K562 (cell line): ENCODE data around the gene C1orf74. TPM values are rescaled to one million over a fixed set of nuclear protein-coding genes. Genes with fewer than 3 reads are reported as not detected.

Source experiments
- DIDO1 ChIP-seq: fragments of 450-650 bp; IDR thresholded peaks from 2 replicates; pipeline ENCODE4 v1.6.1; 2016; ENCODE audit warnings: low read depth, missing biosample characterization, missing genetic modification characterization
- DMBX1 ChIP-seq: fragments of 250-450 bp; sonication (Bioruptor Pico); IDR thresholded peaks from 2 replicates; pipeline ENCODE4 v1.8.0; 2022; ENCODE audit warnings: inconsistent platforms, mild to moderate bottlenecking, moderate library complexity, borderline replicate concordance
- ETV6 ChIP-seq, 3 experiments: fragments of 150-350 bp in 1 of 3; sonication (generic) in 1 of 3; formaldehyde crosslinking in 1 of 3; IDR thresholded peaks; 2 replicates each; pipeline versions ENCODE4 v1.6.1 to v1.8.0; 2014 to 2022; ENCODE audit warnings: borderline replicate concordance in 2 of 3, low read depth in 2 of 3, antibody characterized with exemption in 1 of 3, low read length in 1 of 3, mild to moderate bottlenecking in 1 of 3, missing genetic modification reagents in 1 of 3
- HDAC6 ChIP-seq: IDR thresholded peaks from 2 replicates; pipeline ENCODE4 v1.6.1; 2012; ENCODE audit warnings: low read depth, mild to moderate bottlenecking, control low read depth, inconsistent platforms, low read length, moderate library complexity
- ILK ChIP-seq: fragments of 450-650 bp; IDR thresholded peaks from 2 replicates; pipeline ENCODE4 v1.6.1; 2016; ENCODE audit warnings: missing genetic modification characterization, low read depth, mild to moderate bottlenecking, missing compliant biosample characterization, moderate library complexity, borderline replicate concordance
- MEIS2 ChIP-seq: fragments of 450-650 bp; IDR thresholded peaks from 2 replicates; pipeline ENCODE4 v1.6.1; 2014; ENCODE audit warnings: mild to moderate bottlenecking; ENCODE audit not compliant: partially characterized antibody
- RB1 ChIP-seq: fragments of 450-650 bp; IDR thresholded peaks from 2 replicates; pipeline ENCODE4 v1.6.1; 2017; ENCODE audit warnings: low read depth, mild to moderate bottlenecking
- RBBP5 ChIP-seq: fragments of 200-600 bp; sonication (generic); IDR thresholded peaks from 2 replicates; pipeline ENCODE4 v1.6.1; 2012; ENCODE audit warnings: borderline replicate concordance, mild to moderate bottlenecking, low read length, control low read depth, inconsistent platforms; ENCODE audit not compliant: insufficient read depth, poor library complexity, severe bottlenecking
- RBM34 ChIP-seq: fragments of 200-400 bp; formaldehyde crosslinking; IDR thresholded peaks from 2 replicates; pipeline ENCODE4 v1.6.1; 2018; ENCODE audit warnings: low read length, borderline replicate concordance; ENCODE audit not compliant: insufficient read depth
- ZNF184 ChIP-seq: sonication (generic); formaldehyde crosslinking; IDR thresholded peaks from 2 replicates; pipeline ENCODE4 v1.5.0; 2020; ENCODE audit warnings: missing genetic modification reagents
- polyA plus RNA-seq, 8 experiments: library from polyadenylated mRNA; depleted of rRNA in 4 of 8; stranded (reverse) in 5 of 8; unstranded in 3 of 8; fragments of >200 nt; fragmentation: Nextera tagmentation in 2 of 8; fragmentation: Illumina TruSeq in 1 of 8; extraction: Ambion mirVana in 2 of 8; extraction: Trizol in 1 of 8; gene quantifications; 2 replicates each; pipeline versions ENCODE4 v1.2.1 to v1.2.3, GENCODE V29; 2011 to 2014; ENCODE audit warnings: inconsistent platforms in 1 of 8, missing spikeins in 1 of 8
- total RNA-seq, 7 experiments: library from RNA; depleted of rRNA in 6 of 7; stranded (reverse); fragments of >200 nt in 6 of 7; fragmentation: Illumina TruSeq in 2 of 7; extraction: Trizol in 2 of 7; gene quantifications; 2 replicates each; pipeline versions ENCODE4 v1.2.1 to v1.2.3, GENCODE V29; 2011 to 2021; ENCODE audit warnings: low replicate concordance in 1 of 7
- TF ChIP-seq, protein P1 (sequence below): sonication (generic); formaldehyde crosslinking; IDR thresholded peaks from 2 replicates; pipeline ENCODE4 v1.8.0; 2022; ENCODE audit warnings: mild to moderate bottlenecking, missing genetic modification reagents
- TF ChIP-seq, protein P2 (sequence below): sonication (generic); formaldehyde crosslinking; IDR thresholded peaks from 2 replicates; pipeline ENCODE4 v1.8.1; 2023; ENCODE audit warnings: missing genetic modification reagents, mild to moderate bottlenecking, borderline replicate concordance
- TF ChIP-seq, protein P3 (sequence below): fragments of 250-450 bp; sonication (Bioruptor Pico); IDR thresholded peaks from 2 replicates; pipeline ENCODE4 v1.5.0; 2021
- TF ChIP-seq, protein P4 (sequence below): sonication (generic); formaldehyde crosslinking; IDR thresholded peaks from 2 replicates; pipeline ENCODE4 v1.8.1; 2023; ENCODE audit warnings: mild to moderate bottlenecking, missing genetic modification reagents

The C1orf74 gene
- total and polyA plus RNA-seq, 9 of the 15 experiments (the other 6 are each of a cell fraction or from before 2014, with no cell fraction given) = 4.0 to 7.6 (median 5.7) TPM

DNA sequence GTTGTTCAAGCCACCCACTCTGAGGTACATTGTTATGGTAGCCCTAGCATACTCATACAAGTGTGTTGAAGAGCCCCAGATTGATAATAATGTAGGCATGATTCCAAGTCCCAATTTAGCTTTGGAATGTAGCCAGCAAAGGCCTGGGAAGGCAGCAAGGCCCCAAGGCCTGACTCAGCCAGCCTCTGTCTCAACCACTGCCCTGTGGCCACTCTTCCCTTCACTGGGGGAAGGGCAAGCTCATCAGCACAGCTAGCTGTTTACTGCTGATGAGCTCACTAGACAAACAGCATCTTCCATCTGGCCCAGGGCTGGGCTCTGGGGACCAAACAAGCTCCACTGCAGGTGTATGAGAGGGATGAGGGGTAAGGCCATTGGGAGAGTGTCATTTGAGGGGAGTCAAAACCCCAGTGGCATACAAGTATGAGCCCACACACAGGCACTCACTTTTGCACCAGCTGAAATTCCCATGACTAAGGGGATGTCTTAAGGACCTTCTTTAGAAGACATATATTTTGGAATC lies 23.8 kb upstream of the C1orf74 start (continued):
- no peak for TF ChIP-seq RBM34
- TF ChIP-seq, protein P1, sequence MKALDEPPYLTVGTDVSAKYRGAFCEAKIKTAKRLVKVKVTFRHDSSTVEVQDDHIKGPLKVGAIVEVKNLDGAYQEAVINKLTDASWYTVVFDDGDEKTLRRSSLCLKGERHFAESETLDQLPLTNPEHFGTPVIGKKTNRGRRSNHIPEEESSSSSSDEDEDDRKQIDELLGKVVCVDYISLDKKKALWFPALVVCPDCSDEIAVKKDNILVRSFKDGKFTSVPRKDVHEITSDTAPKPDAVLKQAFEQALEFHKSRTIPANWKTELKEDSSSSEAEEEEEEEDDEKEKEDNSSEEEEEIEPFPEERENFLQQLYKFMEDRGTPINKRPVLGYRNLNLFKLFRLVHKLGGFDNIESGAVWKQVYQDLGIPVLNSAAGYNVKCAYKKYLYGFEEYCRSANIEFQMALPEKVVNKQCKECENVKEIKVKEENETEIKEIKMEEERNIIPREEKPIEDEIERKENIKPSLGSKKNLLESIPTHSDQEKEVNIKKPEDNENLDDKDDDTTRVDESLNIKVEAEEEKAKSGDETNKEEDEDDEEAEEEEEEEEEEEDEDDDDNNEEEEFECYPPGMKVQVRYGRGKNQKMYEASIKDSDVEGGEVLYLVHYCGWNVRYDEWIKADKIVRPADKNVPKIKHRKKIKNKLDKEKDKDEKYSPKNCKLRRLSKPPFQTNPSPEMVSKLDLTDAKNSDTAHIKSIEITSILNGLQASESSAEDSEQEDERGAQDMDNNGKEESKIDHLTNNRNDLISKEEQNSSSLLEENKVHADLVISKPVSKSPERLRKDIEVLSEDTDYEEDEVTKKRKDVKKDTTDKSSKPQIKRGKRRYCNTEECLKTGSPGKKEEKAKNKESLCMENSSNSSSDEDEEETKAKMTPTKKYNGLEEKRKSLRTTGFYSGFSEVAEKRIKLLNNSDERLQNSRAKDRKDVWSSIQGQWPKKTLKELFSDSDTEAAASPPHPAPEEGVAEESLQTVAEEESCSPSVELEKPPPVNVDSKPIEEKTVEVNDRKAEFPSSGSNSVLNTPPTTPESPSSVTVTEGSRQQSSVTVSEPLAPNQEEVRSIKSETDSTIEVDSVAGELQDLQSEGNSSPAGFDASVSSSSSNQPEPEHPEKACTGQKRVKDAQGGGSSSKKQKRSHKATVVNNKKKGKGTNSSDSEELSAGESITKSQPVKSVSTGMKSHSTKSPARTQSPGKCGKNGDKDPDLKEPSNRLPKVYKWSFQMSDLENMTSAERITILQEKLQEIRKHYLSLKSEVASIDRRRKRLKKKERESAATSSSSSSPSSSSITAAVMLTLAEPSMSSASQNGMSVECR (CRISPR knock-in tag) = no peak
- TF ChIP-seq RBBP5 = no peak
- TF ChIP-seq DMBX1 (CRISPR knock-in tag) = 0 out of 2 replicates have a peak, but pooled peaks have one; percentile 48
- TF ChIP-seq, protein P2, sequence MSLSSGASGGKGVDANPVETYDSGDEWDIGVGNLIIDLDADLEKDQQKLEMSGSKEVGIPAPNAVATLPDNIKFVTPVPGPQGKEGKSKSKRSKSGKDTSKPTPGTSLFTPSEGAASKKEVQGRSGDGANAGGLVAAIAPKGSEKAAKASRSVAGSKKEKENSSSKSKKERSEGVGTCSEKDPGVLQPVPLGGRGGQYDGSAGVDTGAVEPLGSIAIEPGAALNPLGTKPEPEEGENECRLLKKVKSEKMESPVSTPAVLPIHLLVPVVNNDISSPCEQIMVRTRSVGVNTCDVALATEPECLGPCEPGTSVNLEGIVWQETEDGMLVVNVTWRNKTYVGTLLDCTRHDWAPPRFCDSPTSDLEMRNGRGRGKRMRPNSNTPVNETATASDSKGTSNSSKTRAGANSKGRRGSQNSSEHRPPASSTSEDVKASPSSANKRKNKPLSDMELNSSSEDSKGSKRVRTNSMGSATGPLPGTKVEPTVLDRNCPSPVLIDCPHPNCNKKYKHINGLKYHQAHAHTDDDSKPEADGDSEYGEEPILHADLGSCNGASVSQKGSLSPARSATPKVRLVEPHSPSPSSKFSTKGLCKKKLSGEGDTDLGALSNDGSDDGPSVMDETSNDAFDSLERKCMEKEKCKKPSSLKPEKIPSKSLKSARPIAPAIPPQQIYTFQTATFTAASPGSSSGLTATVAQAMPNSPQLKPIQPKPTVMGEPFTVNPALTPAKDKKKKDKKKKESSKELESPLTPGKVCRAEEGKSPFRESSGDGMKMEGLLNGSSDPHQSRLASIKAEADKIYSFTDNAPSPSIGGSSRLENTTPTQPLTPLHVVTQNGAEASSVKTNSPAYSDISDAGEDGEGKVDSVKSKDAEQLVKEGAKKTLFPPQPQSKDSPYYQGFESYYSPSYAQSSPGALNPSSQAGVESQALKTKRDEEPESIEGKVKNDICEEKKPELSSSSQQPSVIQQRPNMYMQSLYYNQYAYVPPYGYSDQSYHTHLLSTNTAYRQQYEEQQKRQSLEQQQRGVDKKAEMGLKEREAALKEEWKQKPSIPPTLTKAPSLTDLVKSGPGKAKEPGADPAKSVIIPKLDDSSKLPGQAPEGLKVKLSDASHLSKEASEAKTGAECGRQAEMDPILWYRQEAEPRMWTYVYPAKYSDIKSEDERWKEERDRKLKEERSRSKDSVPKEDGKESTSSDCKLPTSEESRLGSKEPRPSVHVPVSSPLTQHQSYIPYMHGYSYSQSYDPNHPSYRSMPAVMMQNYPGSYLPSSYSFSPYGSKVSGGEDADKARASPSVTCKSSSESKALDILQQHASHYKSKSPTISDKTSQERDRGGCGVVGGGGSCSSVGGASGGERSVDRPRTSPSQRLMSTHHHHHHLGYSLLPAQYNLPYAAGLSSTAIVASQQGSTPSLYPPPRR (CRISPR knock-in tag) = no peak
- no peak; a peak in 1 of 4 replicates for TF ChIP-seq ETV6 (IDR thresholded peaks at IDR 0.05; ENCODE audit: borderline replicate concordance in 1 of 2, low read depth in 2 of 2, low read length in 1 of 2)
- TF ChIP-seq ETV6 (CRISPR knock-in tag; IDR thresholded peaks at IDR 0.05; ENCODE audit: borderline replicate concordance) = no peak
- TF ChIP-seq HDAC6 = no peak
- TF ChIP-seq, protein P3, sequence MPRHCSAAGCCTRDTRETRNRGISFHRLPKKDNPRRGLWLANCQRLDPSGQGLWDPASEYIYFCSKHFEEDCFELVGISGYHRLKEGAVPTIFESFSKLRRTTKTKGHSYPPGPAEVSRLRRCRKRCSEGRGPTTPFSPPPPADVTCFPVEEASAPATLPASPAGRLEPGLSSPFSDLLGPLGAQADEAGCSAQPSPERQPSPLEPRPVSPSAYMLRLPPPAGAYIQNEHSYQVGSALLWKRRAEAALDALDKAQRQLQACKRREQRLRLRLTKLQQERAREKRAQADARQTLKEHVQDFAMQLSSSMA (CRISPR knock-in tag) = no peak
- TF ChIP-seq, protein P4, sequence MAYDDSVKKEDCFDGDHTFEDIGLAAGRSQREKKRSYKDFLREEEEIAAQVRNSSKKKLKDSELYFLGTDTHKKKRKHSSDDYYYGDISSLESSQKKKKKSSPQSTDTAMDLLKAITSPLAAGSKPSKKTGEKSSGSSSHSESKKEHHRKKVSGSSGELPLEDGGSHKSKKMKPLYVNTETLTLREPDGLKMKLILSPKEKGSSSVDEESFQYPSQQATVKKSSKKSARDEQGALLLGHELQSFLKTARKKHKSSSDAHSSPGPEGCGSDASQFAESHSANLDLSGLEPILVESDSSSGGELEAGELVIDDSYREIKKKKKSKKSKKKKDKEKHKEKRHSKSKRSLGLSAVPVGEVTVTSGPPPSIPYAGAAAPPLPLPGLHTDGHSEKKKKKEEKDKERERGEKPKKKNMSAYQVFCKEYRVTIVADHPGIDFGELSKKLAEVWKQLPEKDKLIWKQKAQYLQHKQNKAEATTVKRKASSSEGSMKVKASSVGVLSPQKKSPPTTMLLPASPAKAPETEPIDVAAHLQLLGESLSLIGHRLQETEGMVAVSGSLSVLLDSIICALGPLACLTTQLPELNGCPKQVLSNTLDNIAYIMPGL = no peak
- no peak for TF ChIP-seq ZNF184
- TF ChIP-seq MEIS2 = no peak
- no peak for TF ChIP-seq RB1
- no peak for TF ChIP-seq ILK (tag)
- TF ChIP-seq DIDO1 (tag) = no peak
